ENCODE data around the gene LSR.

GRCh38 chr19:35306473-35307246 lies 57.9 kb downstream of the LSR start:
- TF ChIP-seq CTCF (IDR thresholded peaks at IDR 0.05) = peak; percentile 46
- TF ChIP-seq ZFX (IDR thresholded peaks at IDR 0.05; ENCODE audit: borderline replicate concordance) = no peak

All from 22Rv1 (cell line).